ENCODE results near the gene FAM168A. TPM values are rescaled to one million over a fixed set of nuclear protein-coding genes. Genes with fewer than 3 reads are reported as not detected.

FAM168A gene
- total RNA-seq, 1 donor from 2014 or later, result 52.2 TPM

DNA sequence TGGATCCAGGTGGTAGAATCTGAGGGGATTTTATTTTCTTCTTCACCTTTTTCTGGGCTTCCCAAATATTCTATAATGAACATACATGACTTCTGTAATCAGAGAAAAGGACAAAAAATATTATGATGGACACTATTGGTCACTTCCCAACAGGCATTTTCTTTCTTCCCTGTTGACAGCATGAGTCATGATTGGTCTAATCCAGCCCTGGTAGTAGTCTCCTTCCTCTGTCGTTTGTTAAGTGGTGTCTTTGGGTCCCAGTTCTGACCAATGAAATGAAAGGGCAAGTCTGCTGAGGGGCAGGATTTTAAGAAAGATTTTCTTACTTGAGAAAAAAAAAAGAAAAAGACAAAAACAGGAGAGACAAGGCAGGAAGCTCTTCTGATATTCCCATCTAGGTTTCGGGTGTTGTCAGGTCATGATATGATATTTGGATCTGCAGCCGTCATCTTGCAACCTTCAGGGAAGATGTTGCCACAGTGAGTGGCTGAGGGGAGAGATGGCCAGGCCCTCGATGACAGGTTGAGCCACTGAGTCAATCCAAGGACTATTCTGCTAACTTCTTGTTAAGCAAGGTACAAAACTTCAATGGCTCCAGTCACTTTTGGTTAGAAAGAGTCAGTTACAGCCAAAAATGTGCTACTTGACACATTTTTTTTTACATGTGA, 25.1 kb upstream of the FAM168A start:
- DNase-seq (ENCODE audit: extremely low spot score, unreplicated experiment), result no peak
- no peaks in the 10 kb centered on the region for H3K36me3 Mint-ChIP-seq (ENCODE audit: unreplicated experiment)
- TF ChIP-seq, protein P1, sequence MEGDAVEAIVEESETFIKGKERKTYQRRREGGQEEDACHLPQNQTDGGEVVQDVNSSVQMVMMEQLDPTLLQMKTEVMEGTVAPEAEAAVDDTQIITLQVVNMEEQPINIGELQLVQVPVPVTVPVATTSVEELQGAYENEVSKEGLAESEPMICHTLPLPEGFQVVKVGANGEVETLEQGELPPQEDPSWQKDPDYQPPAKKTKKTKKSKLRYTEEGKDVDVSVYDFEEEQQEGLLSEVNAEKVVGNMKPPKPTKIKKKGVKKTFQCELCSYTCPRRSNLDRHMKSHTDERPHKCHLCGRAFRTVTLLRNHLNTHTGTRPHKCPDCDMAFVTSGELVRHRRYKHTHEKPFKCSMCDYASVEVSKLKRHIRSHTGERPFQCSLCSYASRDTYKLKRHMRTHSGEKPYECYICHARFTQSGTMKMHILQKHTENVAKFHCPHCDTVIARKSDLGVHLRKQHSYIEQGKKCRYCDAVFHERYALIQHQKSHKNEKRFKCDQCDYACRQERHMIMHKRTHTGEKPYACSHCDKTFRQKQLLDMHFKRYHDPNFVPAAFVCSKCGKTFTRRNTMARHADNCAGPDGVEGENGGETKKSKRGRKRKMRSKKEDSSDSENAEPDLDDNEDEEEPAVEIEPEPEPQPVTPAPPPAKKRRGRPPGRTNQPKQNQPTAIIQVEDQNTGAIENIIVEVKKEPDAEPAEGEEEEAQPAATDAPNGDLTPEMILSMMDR (IDR thresholded peaks at IDR 0.05), result no peak
- no peaks in the 10 kb centered on the region for H3K9me3 Mint-ChIP-seq (ENCODE audit: unreplicated experiment)
- H3K4me1 Mint-ChIP-seq (ENCODE audit: unreplicated experiment), result peaks cover 5% of the 10 kb centered on the region
- peaks cover 28% of the 10 kb centered on the region for H3K27me3 Mint-ChIP-seq (ENCODE audit: unreplicated experiment)
- no peak overlapping the region for H3K27ac Mint-ChIP-seq (ENCODE audit: unreplicated experiment)
- H3K4me3 Mint-ChIP-seq (ENCODE audit: unreplicated experiment), result no peak overlapping the region

DNA sequence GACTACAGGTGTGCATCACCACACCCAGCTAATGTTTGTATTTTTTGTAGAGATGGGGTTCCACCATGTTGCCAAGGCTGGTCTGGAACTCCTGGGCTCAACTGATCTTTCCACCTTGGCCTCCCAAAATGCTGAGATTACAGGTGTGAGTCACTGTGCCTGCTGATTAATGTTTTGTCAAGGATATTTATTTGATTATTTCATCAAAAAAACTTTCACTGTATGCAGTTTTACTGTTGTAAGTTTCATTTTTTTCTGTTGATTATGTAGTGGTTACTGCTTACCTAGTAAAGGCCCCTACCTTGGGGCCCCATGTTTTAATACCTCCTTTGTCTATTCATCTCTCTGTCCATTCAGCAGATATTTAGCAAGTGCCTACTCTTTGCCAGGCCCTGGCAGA, 16.7 kb upstream of the FAM168A start:
- H3K27ac Mint-ChIP-seq (ENCODE audit: unreplicated experiment), result no peak overlapping the region
- no peak overlapping the region for H3K4me3 Mint-ChIP-seq (ENCODE audit: unreplicated experiment)
- peaks cover 2% of the 10 kb centered on the region for H3K36me3 Mint-ChIP-seq (ENCODE audit: unreplicated experiment)
- peaks cover 6% of the 10 kb centered on the region for H3K9me3 Mint-ChIP-seq (ENCODE audit: unreplicated experiment)
- no peak for DNase-seq (ENCODE audit: extremely low spot score, unreplicated experiment)
- H3K4me1 Mint-ChIP-seq (ENCODE audit: unreplicated experiment), result no peaks in the 10 kb centered on the region
- peaks cover 11% of the 10 kb centered on the region for H3K27me3 Mint-ChIP-seq (ENCODE audit: unreplicated experiment)
- TF ChIP-seq, protein P1 (IDR thresholded peaks at IDR 0.05), result no peak

DNA sequence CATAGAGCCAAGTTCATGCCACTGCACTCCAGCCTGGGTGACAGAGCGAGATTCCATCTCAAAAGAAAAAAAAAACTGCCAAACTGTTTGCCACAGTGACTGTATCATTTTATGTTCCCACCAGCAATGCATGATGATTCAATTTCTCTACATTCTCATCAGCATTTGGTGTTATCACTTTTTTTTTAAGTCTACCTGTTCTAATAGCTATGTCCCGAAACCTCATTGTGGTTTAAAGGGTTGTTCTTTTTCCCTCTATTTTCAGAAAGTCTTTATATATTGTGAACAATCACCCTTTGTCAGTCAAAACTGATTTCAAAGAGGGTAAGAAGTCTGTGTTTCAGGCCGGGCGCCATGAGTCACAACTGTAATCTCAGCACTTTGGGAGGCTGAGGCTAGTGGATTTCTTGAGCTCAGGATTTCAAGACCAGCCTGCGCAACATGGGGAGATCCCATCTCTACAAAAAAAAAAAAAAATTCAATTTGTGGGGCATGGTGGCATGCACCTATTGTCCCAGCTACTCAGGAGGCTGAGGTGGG, 14.8 kb upstream of the FAM168A start:
- no peak for DNase-seq (ENCODE audit: extremely low spot score, unreplicated experiment)
- no peak overlapping the region for H3K4me3 Mint-ChIP-seq (ENCODE audit: unreplicated experiment)
- no peak overlapping the region for H3K27ac Mint-ChIP-seq (ENCODE audit: unreplicated experiment)
- TF ChIP-seq, protein P1 (IDR thresholded peaks at IDR 0.05), result no peak
- H3K9me3 Mint-ChIP-seq (ENCODE audit: unreplicated experiment), result peaks cover 6% of the 10 kb centered on the region
- peaks cover 2% of the 10 kb centered on the region for H3K36me3 Mint-ChIP-seq (ENCODE audit: unreplicated experiment)
- H3K4me1 Mint-ChIP-seq (ENCODE audit: unreplicated experiment), result no peaks in the 10 kb centered on the region
- peaks cover 19% of the 10 kb centered on the region for H3K27me3 Mint-ChIP-seq (ENCODE audit: unreplicated experiment)

DNA sequence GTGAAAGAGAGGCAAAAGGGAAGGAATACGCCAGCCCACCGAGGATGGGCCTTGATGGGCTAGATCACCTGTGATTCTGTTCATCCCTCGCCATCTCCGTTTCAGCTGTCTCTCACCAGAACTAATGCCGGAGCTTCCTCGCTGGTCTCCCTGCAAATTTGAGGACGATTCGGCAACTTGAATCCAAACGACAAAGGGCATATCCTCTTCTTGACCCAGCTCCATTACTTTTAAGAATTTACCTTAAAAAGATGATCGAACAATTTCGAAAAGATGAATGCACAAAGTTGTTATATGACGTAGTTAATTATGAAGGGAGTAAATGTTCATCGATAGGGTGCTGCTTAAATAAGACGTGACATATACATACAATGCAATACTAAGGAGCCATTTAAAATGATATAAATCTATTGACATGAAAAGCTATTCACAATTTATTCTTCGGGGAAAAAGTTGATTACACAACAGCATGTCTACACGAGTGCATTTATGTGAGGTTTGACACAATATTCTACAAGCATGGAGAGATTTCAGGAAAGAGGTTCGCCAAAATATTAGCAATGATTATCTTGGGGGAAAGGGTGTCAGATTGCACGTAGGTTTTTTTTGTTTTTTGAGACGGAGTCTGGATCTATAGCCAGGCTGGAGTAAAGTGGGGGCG, 937 bp upstream of the FAM168A start:
- no peaks in the 10 kb centered on the region for H3K27me3 Mint-ChIP-seq (ENCODE audit: unreplicated experiment)
- peak overlapping the region; percentile 95 for H3K27ac Mint-ChIP-seq (ENCODE audit: unreplicated experiment)
- H3K9me3 Mint-ChIP-seq (ENCODE audit: unreplicated experiment), result no peaks in the 10 kb centered on the region
- peak overlapping the region; percentile 90 for H3K4me3 Mint-ChIP-seq (ENCODE audit: unreplicated experiment)
- H3K4me1 Mint-ChIP-seq (ENCODE audit: unreplicated experiment), result peaks cover 31% of the 10 kb centered on the region
- DNase-seq (ENCODE audit: extremely low spot score, unreplicated experiment), result no peak
- H3K36me3 Mint-ChIP-seq (ENCODE audit: unreplicated experiment), result no peaks in the 10 kb centered on the region
- TF ChIP-seq, protein P1 (IDR thresholded peaks at IDR 0.05), result no peak

DNA sequence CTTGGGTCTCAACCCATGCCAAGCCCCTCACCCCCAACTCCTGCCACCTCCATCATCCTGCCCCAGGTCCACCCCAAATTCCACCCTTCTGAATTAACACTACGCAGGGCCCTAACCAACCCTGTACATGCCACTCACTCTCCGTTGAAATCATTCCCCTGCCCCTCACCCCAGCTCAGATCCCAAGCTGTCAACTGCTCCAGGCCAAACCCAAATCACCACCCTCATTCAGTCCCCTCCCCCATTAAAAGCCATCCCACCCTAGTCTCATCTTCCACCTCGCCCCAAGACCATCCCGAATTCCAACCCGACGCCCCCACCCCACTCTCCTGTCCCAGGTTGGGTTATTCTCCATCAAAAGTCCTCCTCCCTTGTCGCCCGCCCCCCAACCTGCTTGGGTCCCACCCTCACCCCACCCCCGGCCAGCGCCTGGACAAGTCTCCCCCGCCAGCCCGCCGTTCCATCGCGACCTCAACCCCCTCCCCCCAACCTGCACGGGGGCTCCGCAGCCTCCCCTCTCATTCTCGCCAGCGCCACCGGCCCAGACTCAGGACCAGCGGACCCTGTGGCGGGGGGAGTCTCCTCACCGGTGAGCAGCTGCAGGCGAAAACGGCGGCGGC, 466 bp downstream of the FAM168A start:
- no peak for DNase-seq (ENCODE audit: extremely low spot score, unreplicated experiment)
- Mint-ChIP-seq H3K36me3 (ENCODE audit: unreplicated experiment) (no peaks in the 10 kb centered on the region), H3K4me1 (ENCODE audit: unreplicated experiment) (peaks cover 33% of the 10 kb centered on the region), H3K9me3 (ENCODE audit: unreplicated experiment) (no peaks in the 10 kb centered on the region), H3K4me3 (ENCODE audit: unreplicated experiment) (peak overlapping the region; percentile 90), H3K27ac (ENCODE audit: unreplicated experiment) (peak overlapping the region; percentile 54), H3K27me3 (ENCODE audit: unreplicated experiment) (no peaks in the 10 kb centered on the region)
- TF ChIP-seq, protein P1 (IDR thresholded peaks at IDR 0.05), result no peak

Data from osteocyte (in vitro differentiated cells).